GM23338 (cell line): Measurements from ENCODE around the gene NIT2. TPM values are rescaled to one million over a fixed set of nuclear protein-coding genes. Genes with fewer than 3 reads are reported as not detected.

Experiments
- ATAC-seq: fragments of 200-7000 bp; cut with Tn5 transposase; 3 replicates; pipeline ENCODE4 v1.9.1; 2020
- DNase-seq: peaks from one replicate; pipeline ENCODE4 v3.0.0-alpha.2; 2015; ENCODE audit warnings: low spot score
- H2AFZ ChIP-seq: fragments of 200-600 bp; sonication (generic); 2 replicates; pipeline ENCODE4 v1.8.0; 2016; ENCODE audit warnings: antibody characterized with exemption, mild to moderate bottlenecking, moderate library complexity
- H3F3A ChIP-seq: fragments of 200-600 bp; sonication (generic); replicated peaks from 2 replicates; pipeline ENCODE4 v1.8.0; 2017; ENCODE audit warnings: antibody characterized with exemption, mixed run types, low read depth
- H3K27ac ChIP-seq: fragments of 200-600 bp; sonication (generic); 2 replicates; pipeline ENCODE4 v1.6.1; 2016; ENCODE audit warnings: low read depth
- H3K27me3 ChIP-seq: fragments of 200-600 bp; sonication (generic); 2 replicates; pipeline ENCODE4 v1.8.0; 2016; ENCODE audit warnings: mild to moderate bottlenecking, mixed run types, moderate library complexity; ENCODE audit not compliant: insufficient read depth
- H3K36me3 ChIP-seq: fragments of 200-600 bp; sonication (generic); 2 replicates; pipeline ENCODE4 v1.8.0; 2016; ENCODE audit warnings: mild to moderate bottlenecking; ENCODE audit not compliant: insufficient read depth
- H3K4me1 ChIP-seq: fragments of 200-600 bp; sonication (generic); 2 replicates; pipeline ENCODE4 v1.8.0; 2016; ENCODE audit warnings: mild to moderate bottlenecking, moderate library complexity; ENCODE audit not compliant: insufficient read depth
- H3K4me2 ChIP-seq: fragments of 200-600 bp; sonication (generic); 2 replicates; pipeline ENCODE4 v1.7.1; 2017; ENCODE audit warnings: mixed run types
- H3K4me3 ChIP-seq: fragments of 200-600 bp; sonication (generic); 2 replicates; pipeline ENCODE4 v1.6.1; 2016; ENCODE audit warnings: mixed run types
- H3K79me2 ChIP-seq: fragments of 200-600 bp; sonication (generic); replicated peaks from 2 replicates; pipeline ENCODE4 v1.8.0; 2017; ENCODE audit warnings: mild to moderate bottlenecking; ENCODE audit not compliant: insufficient read depth
- H3K9me2 ChIP-seq: fragments of 200-600 bp; sonication (generic); 2 replicates; pipeline ENCODE4 v1.8.0; 2017; ENCODE audit not compliant: insufficient read depth
- H4K20me1 ChIP-seq: fragments of 200-600 bp; sonication (generic); replicated peaks from 2 replicates; pipeline ENCODE4 v1.8.0; 2017; ENCODE audit warnings: mild to moderate bottlenecking; ENCODE audit not compliant: insufficient read depth
- H3K27ac Mint-ChIP-seq: 2 replicates; pipeline ENCODE4 v1.8.0; 2020; ENCODE audit warnings: inconsistent platforms, mild to moderate bottlenecking, moderate library complexity, mixed read lengths
- H3K27me3 Mint-ChIP-seq: 3 replicates; pipeline ENCODE4 v1.8.0; 2022; ENCODE audit warnings: low read depth, mild to moderate bottlenecking, moderate library complexity, mixed read lengths, inconsistent platforms; ENCODE audit not compliant: insufficient read depth, poor library complexity
- H3K36me3 Mint-ChIP-seq: 3 replicates; pipeline ENCODE4 v1.8.0; 2021; ENCODE audit warnings: low read depth, mild to moderate bottlenecking, inconsistent platforms, moderate library complexity, mixed read lengths
- H3K4me1 Mint-ChIP-seq: 3 replicates; pipeline ENCODE4 v1.8.0; 2020; ENCODE audit warnings: mild to moderate bottlenecking, inconsistent platforms, mixed read lengths
- H3K4me3 Mint-ChIP-seq: 3 replicates; pipeline ENCODE4 v1.8.0; 2021; ENCODE audit warnings: moderate library complexity, mild to moderate bottlenecking, inconsistent platforms, mixed read lengths
- H3K9me3 Mint-ChIP-seq: 3 replicates; pipeline ENCODE4 v1.8.0; 2020; ENCODE audit warnings: moderate library complexity, mild to moderate bottlenecking, inconsistent platforms, mixed read lengths
- CREB1 ChIP-seq: fragments of 250-450 bp; sonication (Bioruptor Pico); IDR thresholded peaks from 2 replicates; pipeline ENCODE4 v1.5.0; 2020; ENCODE audit warnings: low read depth, mild to moderate bottlenecking, moderate library complexity
- CTCF ChIP-seq, 2 experiments: fragments of 200-600 bp in 1 of 2; sonication (generic) in 1 of 2; conservative IDR thresholded peaks; 2 replicates each; pipeline versions ENCODE4 v1.5.1 to v1.6.1; 2016 to 2017; ENCODE audit warnings: antibody characterized with exemption in 2 of 2, low read depth in 2 of 2, mild to moderate bottlenecking in 2 of 2, moderate library complexity in 1 of 2
- EZH2 ChIP-seq: fragments of 200-600 bp; sonication (generic); IDR thresholded peaks from one replicate; pipeline ENCODE4 v1.8.0; 2017; ENCODE audit warnings: antibody characterized with exemption, mild to moderate bottlenecking, low read depth; ENCODE audit not compliant: unreplicated experiment
- EZH2phosphoT487 ChIP-seq: fragments of 200-600 bp; sonication (generic); IDR thresholded peaks from one replicate; pipeline ENCODE4 v1.8.1; 2018; ENCODE audit warnings: antibody characterized with exemption; ENCODE audit not compliant: unreplicated experiment
- JUNB ChIP-seq: IDR thresholded peaks from one replicate; pipeline ENCODE4 v1.6.1; 2016; ENCODE audit warnings: antibody characterized with exemption; ENCODE audit not compliant: unreplicated experiment
- NANOG ChIP-seq: IDR thresholded peaks from 2 replicates; pipeline ENCODE4 v1.6.1; 2016; ENCODE audit warnings: antibody characterized with exemption, borderline replicate concordance
- POLR2AphosphoS5 ChIP-seq: IDR thresholded peaks from 2 replicates; pipeline ENCODE4 v1.6.1; 2016; ENCODE audit warnings: antibody characterized with exemption, low read depth
- REST ChIP-seq: IDR thresholded peaks from one replicate; pipeline ENCODE4 v1.6.1; 2018; ENCODE audit warnings: antibody characterized with exemption; ENCODE audit not compliant: unreplicated experiment
- STAT1 ChIP-seq: IDR thresholded peaks from one replicate; pipeline ENCODE4 v1.6.1; 2016; ENCODE audit warnings: antibody characterized with exemption; ENCODE audit not compliant: unreplicated experiment
- ZNF114 ChIP-seq: fragments of 250-450 bp; sonication (Bioruptor Pico); IDR thresholded peaks from 2 replicates; pipeline ENCODE4 v1.5.0; 2020; ENCODE audit warnings: mild to moderate bottlenecking, moderate library complexity
- ZNF331 ChIP-seq: fragments of 250-450 bp; sonication (Bioruptor Pico); IDR thresholded peaks from 2 replicates; pipeline ENCODE4 v1.5.0; 2020; ENCODE audit warnings: low read depth, mild to moderate bottlenecking, moderate library complexity
- ZNF462 ChIP-seq: fragments of 250-450 bp; sonication (Bioruptor Pico); IDR thresholded peaks from 2 replicates; pipeline ENCODE4 v1.5.0; 2020; ENCODE audit warnings: mild to moderate bottlenecking, moderate library complexity
- polyA plus RNA-seq: library from polyadenylated mRNA; unstranded; fragments of >200 nt; fragmentation: Nextera tagmentation; extraction: Ambion mirVana; gene quantifications from 2 replicates; pipeline ENCODE4 v1.2.1, GENCODE V29; 2016
- total RNA-seq: library from RNA; depleted of rRNA; stranded (reverse); fragments of >200 nt; shearing (Covaris generic); gene quantifications from 2 replicates; pipeline ENCODE4 v1.2.3, GENCODE V29; 2014

NIT2 gene
- total and polyA plus RNA-seq, 2 experiments from 2014 or later = 19.2 to 53.7 TPM

GRCh38 chr3:100389025-100389424, 54.5 kb downstream of the NIT2 start:
- H3K4me2 ChIP-seq = no peak overlapping the region
- Mint-ChIP-seq H3K36me3 (peaks cover 28% of the 10 kb centered on the region), H3K4me1 (peaks cover 5% of the 10 kb centered on the region; the same call in 2 of the 3 replicates), H3K27ac (no peak overlapping the region), H3K27me3 (no peaks in the 10 kb centered on the region), H3K4me3 (no peak overlapping the region), H3K9me3 (no peaks in the 10 kb centered on the region; the same call in 2 of the 3 replicates)
- peaks cover 8% of the 10 kb centered on the region; the same call in 1 of the 2 replicates for H4K20me1 ChIP-seq
- H3K36me3 ChIP-seq = peaks cover 24% of the 10 kb centered on the region; the same call in 1 of the 2 replicates
- no peaks in the 10 kb centered on the region for H3K9me2 ChIP-seq
- ATAC-seq (no peak), DNase-seq (no peak)
- H3K4me1 ChIP-seq = no peaks in the 10 kb centered on the region
- H3K4me3 ChIP-seq = no peak overlapping the region
- no peak for TF ChIP-seq ZNF462 (CRISPR knock-in tag)
- TF ChIP-seq ZNF114 (CRISPR knock-in tag) = no peak
- no peak for TF ChIP-seq NANOG
- TF ChIP-seq ZNF331 = no peak
- TF ChIP-seq REST = no peak
- TF ChIP-seq POLR2AphosphoS5 = no peak
- TF ChIP-seq EZH2 = no peak
- no peak for TF ChIP-seq EZH2phosphoT487
- TF ChIP-seq STAT1 = no peak
- no peak for TF ChIP-seq JUNB
- TF ChIP-seq CREB1 (CRISPR knock-in tag) = no peak
- TF ChIP-seq CTCF (conservative IDR thresholded peaks at IDR 0.05; ENCODE audit: low read depth in 2 of 2) = no peak
- H3K27ac ChIP-seq = no peak overlapping the region
- no peaks in the 10 kb centered on the region for H3K27me3 ChIP-seq
- no peak overlapping the region for H2AFZ ChIP-seq
- no peaks in the 10 kb centered on the region for H3F3A ChIP-seq
- peaks cover 85% of the 10 kb centered on the region for H3K79me2 ChIP-seq
